ENCODE data around the gene KIAA1755. TPM values are rescaled to one million over a fixed set of nuclear protein-coding genes. Genes with fewer than 3 reads are reported as not detected.
"Not testable (repeated sequence)": the region's sequence is repeated elsewhere in the genome, so short reads cannot be mapped to it uniquely, and the experiment has no call there.

The KIAA1755 gene
- total and polyA plus RNA-seq, 2 donors (not counting 1 experiment from before 2014, with no cell fraction given): not detected

DNA sequence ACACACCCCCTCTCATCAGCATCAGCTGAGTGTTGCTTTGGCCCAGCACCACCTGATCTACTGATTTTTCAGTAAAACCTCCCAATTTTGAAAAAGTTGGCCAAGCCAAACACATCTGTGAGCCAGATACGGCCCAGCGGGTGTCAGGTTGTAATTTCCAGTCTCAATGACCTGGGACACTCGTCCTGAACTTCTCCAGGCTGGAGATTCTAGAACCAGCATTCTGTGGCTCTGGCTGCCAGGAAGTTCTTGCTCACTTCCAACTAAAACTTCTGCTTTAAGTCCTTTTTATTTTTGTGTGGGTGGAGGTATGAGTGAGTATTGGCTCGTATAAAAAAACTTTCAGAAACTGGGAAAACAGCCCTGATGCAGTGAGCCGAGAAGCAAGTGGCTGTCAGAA is 5.1 kb downstream of the KIAA1755 start:
- DNase-seq (no peak), ATAC-seq (ENCODE audit: low read depth) (no peak)
- Histone ChIP-seq H3K36me3 (replicated peaks in 1 of 2; ENCODE audit: control extremely low read depth in 1 of 2, control insufficient read depth in 1 of 2, extremely low read depth in 1 of 2, insufficient read depth in 2 of 2, low read length in 1 of 2) (no peaks in the 10 kb centered on the region), H3K9ac (ENCODE audit: low read length) (no peak overlapping the region), H3K27ac (ENCODE audit: low read length in 2 of 2) (no peak overlapping the region), H3K4me2 (replicated peaks; ENCODE audit: low read depth, low read length, poor library complexity, severe bottlenecking) (no peak overlapping the region), H3K9me3 (ENCODE audit: control extremely low read depth in 1 of 3, control insufficient read depth in 2 of 3, insufficient read depth in 1 of 3, low read length in 2 of 3) (peaks cover 0 to 5% (median 0%) of the 10 kb centered on the region in 3 donors), H3K27me3 (replicated peaks in 1 of 4; ENCODE audit: control extremely low read depth in 1 of 4, control insufficient read depth in 3 of 4, insufficient read depth in 4 of 4, low read length in 3 of 4) (peaks cover 0 to 20% (median 9%) of the 10 kb centered on the region in 4 experiments), H3K4me3 (ENCODE audit: control extremely low read depth in 1 of 5, extremely low read depth in 1 of 5, insufficient read depth in 1 of 5, low read depth in 2 of 5, low read length in 4 of 5) (no peak overlapping the region), H2AFZ (ENCODE audit: insufficient read depth, low read depth, low read length, poor library complexity, severe bottlenecking) (no peak overlapping the region), H3K4me1 (ENCODE audit: control insufficient read depth in 2 of 2, insufficient read depth in 2 of 2, low read length in 2 of 2) (no peaks in the 10 kb centered on the region), H3K79me2 (ENCODE audit: control insufficient read depth, insufficient read depth, low read length) (no peaks in the 10 kb centered on the region), H4K20me1 (ENCODE audit: control insufficient read depth, insufficient read depth, low read length, poor library complexity, severe bottlenecking) (no peaks in the 10 kb centered on the region)
- no peaks in the 10 kb centered on the region for H3K4me1 Mint-ChIP-seq
- H3K4me3 Mint-ChIP-seq: no peak overlapping the region
- POLR2A ChIA-PET: no interaction called here
- H3K9me3 Mint-ChIP-seq (ENCODE audit: insufficient read depth): no peaks in the 10 kb centered on the region
- CTCF ChIA-PET: no interaction called here
- intact Hi-C loops (cut with micrococcal nuclease): no loop called here
- TF ChIP-seq EZH2 (IDR thresholded peaks at IDR 0.05; ENCODE audit: borderline replicate concordance, insufficient read depth, low read depth, low read length, poor library complexity, severe bottlenecking): no peak
- TF ChIP-seq, protein P1, sequence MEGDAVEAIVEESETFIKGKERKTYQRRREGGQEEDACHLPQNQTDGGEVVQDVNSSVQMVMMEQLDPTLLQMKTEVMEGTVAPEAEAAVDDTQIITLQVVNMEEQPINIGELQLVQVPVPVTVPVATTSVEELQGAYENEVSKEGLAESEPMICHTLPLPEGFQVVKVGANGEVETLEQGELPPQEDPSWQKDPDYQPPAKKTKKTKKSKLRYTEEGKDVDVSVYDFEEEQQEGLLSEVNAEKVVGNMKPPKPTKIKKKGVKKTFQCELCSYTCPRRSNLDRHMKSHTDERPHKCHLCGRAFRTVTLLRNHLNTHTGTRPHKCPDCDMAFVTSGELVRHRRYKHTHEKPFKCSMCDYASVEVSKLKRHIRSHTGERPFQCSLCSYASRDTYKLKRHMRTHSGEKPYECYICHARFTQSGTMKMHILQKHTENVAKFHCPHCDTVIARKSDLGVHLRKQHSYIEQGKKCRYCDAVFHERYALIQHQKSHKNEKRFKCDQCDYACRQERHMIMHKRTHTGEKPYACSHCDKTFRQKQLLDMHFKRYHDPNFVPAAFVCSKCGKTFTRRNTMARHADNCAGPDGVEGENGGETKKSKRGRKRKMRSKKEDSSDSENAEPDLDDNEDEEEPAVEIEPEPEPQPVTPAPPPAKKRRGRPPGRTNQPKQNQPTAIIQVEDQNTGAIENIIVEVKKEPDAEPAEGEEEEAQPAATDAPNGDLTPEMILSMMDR (IDR thresholded peaks at IDR 0.05): no peak
- WGBS (ENCODE audit: insufficient coverage): 98% methylated on average over 5 of the region's 5 CpGs
- H3K27me3 Mint-ChIP-seq: peaks cover 42% of the 10 kb centered on the region
- H3K27ac Mint-ChIP-seq: no peak overlapping the region

DNA sequence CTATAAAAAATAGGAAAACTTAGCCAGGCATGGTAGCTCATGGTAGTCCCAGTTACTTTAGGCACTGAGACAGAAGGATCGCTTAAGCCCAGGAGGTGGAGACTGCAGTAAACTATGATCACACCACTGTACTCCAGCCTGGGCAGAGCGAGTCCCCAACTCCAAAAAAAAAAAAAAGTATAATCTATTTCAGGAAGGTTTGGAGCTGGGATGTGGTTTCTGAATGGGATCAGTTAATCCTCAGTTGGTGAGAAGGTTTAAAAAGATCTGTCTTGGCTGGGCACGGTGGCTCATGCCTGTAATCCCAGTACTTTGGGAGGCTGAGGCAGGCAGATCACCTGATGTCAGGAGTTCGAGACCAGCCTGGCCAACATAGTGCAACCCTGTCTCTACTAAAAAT is 5.9 kb downstream of the KIAA1755 start:
- H4K20me1 ChIP-seq (ENCODE audit: control insufficient read depth, insufficient read depth, low read length, poor library complexity, severe bottlenecking); H3K4me1 ChIP-seq (ENCODE audit: control insufficient read depth in 2 of 2, insufficient read depth in 2 of 2, low read length in 2 of 2); ATAC-seq (ENCODE audit: low read depth); H3K27ac ChIP-seq (ENCODE audit: low read length in 2 of 2); H3K9me3 Mint-ChIP-seq (ENCODE audit: insufficient read depth); H3K79me2 ChIP-seq (ENCODE audit: control insufficient read depth, insufficient read depth, low read length); DNase-seq; intact Hi-C loops (cut with micrococcal nuclease); H3K9me3 ChIP-seq (ENCODE audit: control extremely low read depth in 1 of 3, control insufficient read depth in 2 of 3, insufficient read depth in 1 of 3, low read length in 2 of 3); H3K4me1 Mint-ChIP-seq; H3K4me2 ChIP-seq (replicated peaks; ENCODE audit: low read depth, low read length, poor library complexity, severe bottlenecking); H3K36me3 ChIP-seq (replicated peaks in 1 of 2; ENCODE audit: control extremely low read depth in 1 of 2, control insufficient read depth in 1 of 2, extremely low read depth in 1 of 2, insufficient read depth in 2 of 2, low read length in 1 of 2); H3K27ac Mint-ChIP-seq; H3K9ac ChIP-seq (ENCODE audit: low read length); H3K4me3 ChIP-seq (ENCODE audit: control extremely low read depth in 1 of 5, extremely low read depth in 1 of 5, insufficient read depth in 1 of 5, low read depth in 2 of 5, low read length in 4 of 5); H2AFZ ChIP-seq (ENCODE audit: insufficient read depth, low read depth, low read length, poor library complexity, severe bottlenecking); POLR2A ChIA-PET; H3K4me3 Mint-ChIP-seq: not testable (repeated sequence)
- CTCF ChIA-PET: interaction anchor here (0.6 to 1.4 kb wide), 3 partner anchors 23 to 828 kb away, joined by 3 to 4 read pairs (median 3); no protein-coding TSS in a partner anchor
- H3K27me3 Mint-ChIP-seq: peaks cover 36% of the 10 kb centered on the region
- WGBS (ENCODE audit: insufficient coverage): 88% methylated on average over 2 of the region's 4 CpGs
- peaks cover 0 to 13% (median 6%) of the 10 kb centered on the region in 4 experiments for H3K27me3 ChIP-seq (replicated peaks in 1 of 4; ENCODE audit: control extremely low read depth in 1 of 4, control insufficient read depth in 3 of 4, insufficient read depth in 4 of 4, low read length in 3 of 4)
